Activated CD4-positive, alpha-beta T cell treated with anti-CD3 and anti-CD28 coated beads for 1 hour (primary cell): Measurements from ENCODE around the gene OR8B3.
"Not testable (repeated sequence)": the region's sequence is repeated elsewhere in the genome, so short reads cannot be mapped to it uniquely, and the experiment has no call there.

Experiments used
- DNase-seq: peaks from one replicate; pipeline ENCODE4 v3.0.0-alpha.2; 2020

Gene OR8B3

GRCh38 chr11:124398924-124399323, at the start of gene OR8B3:
TSS of gene OR8B3 (minus strand) at chr11:124399024. CDS start at chr11:124397351, 1,673 bp downstream.
- DNase-seq, result no peak

GRCh38 chr11:124446916-124447315, 48.1 kb upstream of the OR8B3 start:
- no peak for DNase-seq

GRCh38 chr11:124445646-124446150, 46.9 kb upstream of the OR8B3 start, which contains the start of gene OR8B8:
TSS of gene OR8B8 (minus strand) at chr11:124445696. CDS start at chr11:124441085, 4,611 bp downstream.
- no peak for DNase-seq

- DNase-seq, result no peak
Observed at GRCh38 chr11:124442847-124443246, 44.0 kb upstream of the OR8B3 start.

- no peak for DNase-seq
Observed at GRCh38 chr11:124442442-124442841, 43.6 kb upstream of the OR8B3 start.

- no peak for DNase-seq
Observed at GRCh38 chr11:124441519-124441918, 42.7 kb upstream of the OR8B3 start.

- no peak for DNase-seq
Observed at GRCh38 chr11:124441081-124441480, 42.3 kb upstream of the OR8B3 start.

- DNase-seq, result no peak
Observed at GRCh38 chr11:124440608-124441007, 41.8 kb upstream of the OR8B3 start.

GRCh38 chr11:124434699-124435098, 35.9 kb upstream of the OR8B3 start:
- no peak for DNase-seq

- no peak for DNase-seq
Observed at GRCh38 chr11:124429599-124429998, 30.8 kb upstream of the OR8B3 start.

GRCh38 chr11:124424384-124424921, 25.6 kb upstream of the OR8B3 start, which contains the start of gene OR8B4:
TSS of gene OR8B4 (minus strand) at chr11:124424871. CDS start at chr11:124424871, 0 bp downstream.
- DNase-seq, result no peak

GRCh38 chr11:124421043-124421442, 22.2 kb upstream of the OR8B3 start:
- DNase-seq, result no peak

GRCh38 chr11:124415356-124415923, 16.6 kb upstream of the OR8B3 start:
- no peak for DNase-seq

GRCh38 chr11:124409906-124410305, 11.1 kb upstream of the OR8B3 start:
- DNase-seq, result no peak

- no peak for DNase-seq
Observed at GRCh38 chr11:124405581-124405980, 6.8 kb upstream of the OR8B3 start.

- DNase-seq, result not testable (repeated sequence)
Observed at GRCh38 chr11:124403186-124403585, 4.4 kb upstream of the OR8B3 start.

- no peak for DNase-seq
Observed at GRCh38 chr11:124402326-124402922, 3.6 kb upstream of the OR8B3 start.

- DNase-seq, result not testable (repeated sequence)
Observed at GRCh38 chr11:124396847-124397246, 2.0 kb downstream of the OR8B3 start.

GRCh38 chr11:124394408-124394807, 4.4 kb downstream of the OR8B3 start:
- no peak for DNase-seq

GRCh38 chr11:124384399-124384798, 14.4 kb downstream of the OR8B3 start, which contains the start of gene OR8B2:
TSS of gene OR8B2 (minus strand) at chr11:124384499. CDS start at chr11:124383343, 1,156 bp downstream.
- DNase-seq, result no peak

- DNase-seq, result not testable (repeated sequence)
Observed at GRCh38 chr11:124382857-124383256, 16.0 kb downstream of the OR8B3 start.

GRCh38 chr11:124380585-124380984, 18.2 kb downstream of the OR8B3 start:
- no peak for DNase-seq

- no peak for DNase-seq
Observed at GRCh38 chr11:124376280-124376679, 22.5 kb downstream of the OR8B3 start.

GRCh38 chr11:124359566-124359965, 39.3 kb downstream of the OR8B3 start:
- DNase-seq, result no peak
